GDM1 (cell line): ENCODE data around the gene ZACN.
"Not testable (repeated sequence)": the region's sequence is repeated elsewhere in the genome, so short reads cannot be mapped to it uniquely, and the experiment has no call there.

Experiments used
- DNase-seq: peaks from one replicate; lab custom pipeline; 2025; lab: John Stamatoyannopoulos, UW

Gene ZACN

DNA sequence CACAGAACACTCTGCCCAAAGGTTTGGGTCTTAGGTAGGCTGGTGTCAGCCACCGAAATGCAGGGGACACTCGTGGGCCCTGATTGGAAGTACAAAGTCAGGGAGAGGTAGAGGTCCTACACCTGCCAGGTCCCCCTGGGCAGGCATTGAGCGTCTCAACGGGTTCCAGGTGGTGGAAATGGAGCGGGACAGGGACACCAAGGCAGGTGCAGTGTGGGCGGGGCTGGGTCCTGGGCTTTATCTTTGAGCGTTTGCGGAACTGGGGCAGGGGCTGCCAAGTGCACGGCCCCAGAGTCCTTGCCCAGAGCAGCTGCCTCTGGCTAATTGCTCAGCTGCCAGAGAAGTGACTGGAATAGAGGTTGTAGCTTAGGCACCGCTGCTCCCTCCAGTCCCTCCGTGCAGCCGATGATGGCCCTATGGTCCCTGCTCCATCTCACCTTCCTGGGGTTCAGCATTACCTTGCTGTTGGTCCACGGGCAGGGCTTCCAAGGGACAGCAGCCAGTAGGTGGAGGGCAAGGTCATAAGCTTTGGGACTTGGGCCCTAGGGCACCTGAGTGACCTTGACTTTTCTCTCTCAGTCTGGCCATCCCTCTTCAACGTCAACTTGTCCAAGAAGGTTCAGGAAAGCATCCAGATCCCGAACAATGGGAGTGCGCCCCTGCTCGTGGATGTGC lies at the start of gene ZACN:
Gene ZACN, plus strand, starts transcription at position 323 of the 675 bp plus-strand sequence. Its CDS starts 83 bp downstream, at position 406.
- no peak for DNase-seq

DNA sequence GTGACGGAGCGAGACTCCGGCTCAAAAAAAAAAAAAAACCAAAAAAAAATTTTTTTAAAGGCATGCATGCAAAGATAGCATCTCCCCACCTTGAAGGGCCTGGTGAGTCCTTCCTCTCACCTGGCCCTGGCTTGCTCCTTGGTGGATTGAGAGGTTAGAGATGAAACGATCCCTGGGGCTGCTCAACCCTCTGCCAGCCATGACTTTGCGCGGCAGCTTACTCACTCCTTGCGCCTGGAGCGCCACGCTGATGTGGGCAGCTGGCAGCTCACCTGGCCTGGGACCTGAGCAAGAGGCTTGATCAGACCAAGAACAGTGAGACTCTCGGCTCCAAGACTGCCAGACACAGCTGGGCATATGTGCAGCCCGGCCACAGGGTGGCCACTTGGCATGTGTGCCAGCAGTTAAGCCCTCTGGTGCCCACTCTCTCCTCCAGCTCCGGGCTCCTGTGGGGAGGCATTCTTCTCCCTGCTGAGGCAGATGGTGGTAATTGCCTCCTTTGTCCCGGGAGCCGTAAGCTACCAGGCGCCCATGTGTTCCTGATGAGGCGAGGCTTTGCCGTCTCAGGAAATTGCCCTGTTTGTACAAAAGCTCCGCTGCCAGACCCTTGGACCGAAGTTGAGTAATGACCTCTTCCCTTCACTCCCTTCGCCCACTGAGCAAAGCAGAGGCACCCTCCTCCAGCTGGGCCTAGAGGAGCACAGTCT lies 46.8 kb upstream of the ZACN start:
- no peak for DNase-seq

DNA sequence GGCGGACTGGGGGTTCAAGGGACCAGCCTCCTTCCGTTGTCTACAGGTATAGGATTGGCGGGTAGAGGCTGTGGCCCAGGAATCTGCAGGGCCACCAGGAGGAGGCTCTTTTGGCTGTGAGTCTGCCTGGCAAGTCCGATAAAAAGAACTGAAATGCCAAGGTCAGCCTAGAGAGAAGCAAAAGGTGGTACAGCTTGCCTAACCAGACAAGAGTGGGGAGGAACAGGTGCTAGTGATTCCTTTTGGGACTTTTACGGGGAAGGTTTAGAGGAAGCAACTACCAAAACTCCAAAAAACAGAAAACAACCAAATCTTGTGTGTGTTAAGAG lies 46.2 kb upstream of the ZACN start:
- DNase-seq: no peak

DNA sequence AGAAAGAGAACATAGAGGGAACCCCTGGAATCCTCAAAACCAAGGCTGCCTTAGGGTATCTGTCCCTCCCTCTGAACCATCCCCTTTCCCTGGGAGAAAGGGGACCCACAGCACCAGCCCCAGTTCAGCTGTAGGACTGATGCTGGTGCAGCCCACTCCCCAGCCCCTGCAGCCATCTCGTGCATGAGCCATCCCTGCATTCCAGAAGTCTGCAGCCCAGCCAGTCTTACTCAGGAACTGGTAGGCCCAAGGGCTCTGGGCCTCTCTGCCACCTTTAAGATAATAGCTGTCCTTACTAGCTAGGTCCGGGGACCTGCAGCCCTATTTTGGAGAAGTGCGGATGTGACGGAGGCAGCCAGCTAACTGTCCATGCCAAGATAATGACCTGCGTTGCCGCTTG lies 45.8 kb upstream of the ZACN start:
- DNase-seq: no peak

DNA sequence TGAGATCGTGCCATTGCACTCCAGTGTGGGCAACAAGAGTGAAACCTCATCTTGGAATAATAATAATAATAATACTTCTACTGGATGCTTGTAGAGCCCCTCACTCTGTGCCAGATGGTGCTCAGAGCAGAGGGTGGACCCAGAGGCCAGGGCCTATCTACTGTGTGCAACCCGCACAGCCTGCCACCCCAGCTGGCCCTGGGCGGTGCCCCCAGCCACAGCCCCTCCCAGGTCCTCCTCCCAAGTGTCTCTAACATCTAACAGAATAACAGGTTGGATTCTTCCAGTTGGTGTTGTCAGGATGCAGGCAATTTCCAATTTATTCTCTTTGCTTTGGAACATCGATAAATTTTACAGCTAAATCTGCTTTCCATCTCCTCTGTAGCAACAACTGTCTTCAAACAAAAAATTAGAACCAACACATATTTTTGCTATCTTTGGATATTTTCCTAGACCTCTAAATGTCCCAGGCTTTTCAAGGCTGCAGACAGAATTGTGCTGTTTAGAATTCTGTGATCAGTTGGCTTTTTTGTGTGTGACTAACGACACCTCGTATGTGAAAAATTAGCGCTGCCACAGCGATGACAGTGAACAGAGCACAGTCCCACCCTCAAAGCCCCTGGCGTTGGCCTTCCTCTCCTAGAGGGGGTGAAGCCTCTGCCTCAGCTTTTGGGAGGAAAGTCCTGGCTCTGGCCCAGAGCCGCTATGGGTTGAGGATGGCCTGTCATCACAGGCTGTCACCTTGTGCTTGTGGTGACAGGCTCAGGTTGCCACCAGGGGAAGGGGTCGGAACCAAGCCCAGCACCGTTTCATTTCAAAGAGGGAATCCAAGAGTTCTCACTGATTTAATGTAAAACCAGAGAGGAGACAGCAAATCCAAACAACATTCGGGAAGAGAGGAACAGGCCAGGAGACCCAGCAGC lies 44.3 kb upstream of the ZACN start:
- DNase-seq: no peak

DNA sequence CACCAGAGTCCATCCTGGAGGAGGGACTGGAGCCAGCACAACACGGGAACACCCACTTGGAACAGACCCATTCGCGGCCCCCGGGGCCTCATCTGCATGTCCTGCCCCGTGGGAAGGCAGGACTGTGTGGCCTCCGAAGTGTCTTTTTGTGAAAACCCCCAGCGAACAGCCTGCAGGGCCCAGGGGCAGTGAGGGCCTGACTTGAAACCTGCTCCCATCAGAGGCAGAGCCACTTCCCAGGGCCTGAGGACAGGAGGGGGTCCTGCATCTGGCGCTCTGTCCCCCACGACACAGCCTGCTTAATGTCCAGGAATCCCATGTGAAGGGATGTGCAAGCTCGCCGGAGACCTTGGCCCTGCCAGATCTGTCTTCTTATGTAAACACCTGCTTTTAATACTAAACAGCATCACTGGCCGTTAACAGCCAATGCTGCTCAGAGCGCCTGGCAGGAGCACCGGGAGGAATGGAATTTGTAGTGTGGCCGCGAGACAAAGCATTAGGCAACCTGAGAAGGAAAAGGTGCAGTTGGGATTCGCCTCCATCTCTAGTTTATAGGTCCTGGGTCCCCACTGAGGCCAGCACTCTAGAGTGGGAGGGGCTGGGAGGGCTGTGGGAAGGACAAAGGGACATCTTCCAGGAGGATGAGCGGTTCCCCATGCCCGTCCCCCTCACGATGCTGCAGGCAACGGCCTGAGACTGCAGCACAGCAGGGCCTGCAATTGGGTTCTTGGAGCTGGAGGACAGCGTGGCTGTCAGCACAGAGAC lies 42.3 kb upstream of the ZACN start:
- no peak for DNase-seq

DNA sequence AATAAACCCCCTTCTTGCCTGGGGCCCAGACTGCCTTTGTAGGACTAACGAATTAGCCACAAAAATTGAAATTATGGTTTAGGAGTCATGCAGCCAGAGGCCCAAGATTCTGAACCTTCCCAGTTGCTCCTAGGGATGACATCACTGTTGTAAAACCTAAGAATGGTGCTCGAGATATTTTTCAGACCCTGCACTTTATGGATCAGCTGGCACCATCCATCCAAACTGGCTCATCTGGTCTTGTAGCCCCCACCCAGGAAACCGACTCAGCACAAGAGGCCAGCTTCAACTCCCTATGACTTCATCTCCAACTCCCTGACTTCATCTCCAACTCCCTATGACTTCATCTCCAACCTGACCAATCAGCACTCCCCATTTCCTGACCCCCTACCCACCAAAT lies 40.9 kb upstream of the ZACN start:
- DNase-seq: no peak

DNA sequence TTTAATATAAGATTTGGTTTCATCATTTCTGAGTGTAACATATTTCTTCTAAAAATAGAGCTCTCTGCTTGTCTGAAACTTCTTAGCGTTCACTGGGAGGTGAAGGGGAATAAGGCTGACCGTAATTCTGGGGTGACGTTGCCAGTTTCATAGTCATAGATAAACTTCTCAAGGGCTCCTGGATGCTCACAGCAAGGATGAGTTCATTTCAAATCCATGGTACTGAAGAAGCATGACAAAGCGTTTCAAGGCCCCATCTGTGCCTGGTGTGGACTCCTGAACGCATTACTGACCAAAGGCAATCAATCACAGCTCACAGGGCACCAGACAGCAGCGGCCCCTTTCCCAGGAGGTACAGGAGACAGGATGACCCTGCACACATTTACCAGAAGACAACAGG lies 39.9 kb upstream of the ZACN start:
- DNase-seq: no peak

DNA sequence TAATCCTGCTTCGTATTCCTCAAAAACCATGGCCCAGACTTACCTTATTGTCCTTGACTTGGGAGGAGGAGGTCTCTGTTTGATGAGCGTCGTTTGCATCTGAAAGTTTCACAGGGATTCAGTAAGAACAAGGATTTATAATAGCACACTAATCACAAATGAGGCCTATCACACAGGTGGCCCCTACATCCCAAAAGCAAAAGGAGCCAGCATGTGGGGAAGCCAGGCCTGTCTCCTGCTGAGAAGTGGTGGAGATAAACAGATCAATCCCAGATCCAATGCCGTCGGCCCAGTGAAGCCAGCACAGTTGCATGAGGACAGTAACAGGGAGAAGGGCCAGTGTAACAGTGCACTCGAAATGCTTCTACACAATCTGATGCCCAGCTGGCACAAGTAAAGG lies 38.6 kb upstream of the ZACN start:
- DNase-seq: no peak

DNA sequence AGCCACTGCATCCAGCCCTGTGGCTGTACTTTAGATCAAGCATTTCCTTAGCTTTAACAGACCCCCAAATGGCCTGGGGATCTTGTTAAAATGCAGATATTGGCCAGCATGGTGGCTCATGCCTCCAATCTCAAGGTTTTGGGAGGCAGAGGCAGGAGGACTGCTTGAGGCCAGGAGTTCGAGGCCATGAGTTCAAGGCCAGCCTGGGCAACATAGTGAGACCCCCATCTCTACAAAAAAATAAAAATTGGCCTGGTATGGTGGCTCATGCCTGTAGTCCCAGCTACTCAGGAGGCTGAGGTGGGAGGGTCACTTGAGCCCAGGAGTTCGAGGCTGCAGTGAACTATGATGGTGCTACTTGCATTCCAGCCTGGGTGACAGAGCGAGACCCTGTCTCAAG lies 36.1 kb upstream of the ZACN start:
- DNase-seq: not testable (repeated sequence)

DNA sequence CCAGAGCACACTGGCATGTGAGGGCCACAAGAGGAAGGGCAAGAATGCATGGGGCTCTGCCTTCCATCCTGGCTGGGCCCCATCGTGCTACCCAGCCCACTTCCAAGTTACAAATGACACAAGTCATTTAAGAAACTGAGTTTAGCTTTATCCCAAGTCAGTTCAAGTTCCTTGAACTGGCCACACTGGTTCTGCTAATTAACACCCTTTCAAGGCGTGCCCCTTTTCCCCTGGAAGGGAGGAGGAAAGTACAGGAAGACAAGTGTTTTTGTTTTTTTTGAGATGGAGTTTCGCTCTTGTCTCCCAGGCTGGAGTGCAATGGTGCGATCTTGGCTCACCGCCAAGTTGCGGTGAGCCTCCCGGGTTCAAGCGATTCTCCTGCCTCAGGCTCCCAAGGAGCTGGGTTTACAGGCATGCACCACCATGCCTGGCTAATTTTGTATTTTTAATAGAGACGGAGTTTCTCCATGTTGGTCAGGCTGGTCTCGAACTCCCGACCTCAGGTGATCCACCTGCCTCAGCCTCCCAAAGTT lies 34.4 kb upstream of the ZACN start:
- not testable (repeated sequence) for DNase-seq

DNA sequence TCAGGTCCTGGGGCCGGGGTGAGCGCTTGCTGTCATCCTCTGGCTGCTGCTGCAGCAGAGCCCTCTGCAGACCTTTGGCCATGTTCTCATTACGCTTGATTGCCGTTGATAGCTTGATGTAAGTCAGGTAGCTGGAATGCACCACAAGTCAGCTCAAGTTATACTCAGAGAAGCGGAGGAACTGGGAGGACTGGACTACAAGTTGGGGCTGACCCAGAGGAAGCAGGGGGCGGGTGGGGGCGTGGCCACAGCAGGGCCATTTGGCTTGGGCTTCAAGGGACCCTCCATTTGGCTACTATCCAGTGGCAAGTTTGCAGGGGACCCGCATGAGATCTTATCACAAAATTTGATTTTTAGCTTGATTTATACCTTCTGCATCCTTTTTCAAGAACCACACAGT lies 32.9 kb upstream of the ZACN start:
- DNase-seq: no peak

DNA sequence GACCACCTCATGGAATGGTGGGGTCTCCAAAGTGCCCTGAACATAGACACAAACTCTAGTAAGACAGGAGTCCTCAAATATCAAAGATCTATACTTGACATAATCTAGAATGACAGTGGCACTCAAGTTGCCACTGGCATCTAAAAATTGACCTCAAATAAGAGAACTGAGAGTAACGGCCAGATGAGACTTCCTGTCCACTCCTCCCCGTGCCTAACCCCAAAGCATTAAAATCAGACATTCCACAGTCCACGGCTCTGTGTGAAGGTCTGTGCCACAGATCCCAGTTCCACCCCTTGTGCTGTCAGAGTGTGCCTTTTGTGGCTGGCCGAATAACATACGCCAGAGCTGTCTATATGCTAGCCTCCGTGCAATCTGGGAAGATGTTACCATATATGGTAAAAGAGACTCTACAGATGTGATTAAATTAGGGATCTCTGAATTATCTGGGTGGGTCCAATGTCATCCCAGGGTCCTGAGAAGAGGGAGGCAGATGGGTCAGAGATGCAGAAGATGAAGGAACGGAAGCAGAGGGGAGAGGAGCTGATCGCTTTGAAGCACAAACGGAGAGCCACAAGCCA lies 30.9 kb upstream of the ZACN start:
- DNase-seq: no peak

DNA sequence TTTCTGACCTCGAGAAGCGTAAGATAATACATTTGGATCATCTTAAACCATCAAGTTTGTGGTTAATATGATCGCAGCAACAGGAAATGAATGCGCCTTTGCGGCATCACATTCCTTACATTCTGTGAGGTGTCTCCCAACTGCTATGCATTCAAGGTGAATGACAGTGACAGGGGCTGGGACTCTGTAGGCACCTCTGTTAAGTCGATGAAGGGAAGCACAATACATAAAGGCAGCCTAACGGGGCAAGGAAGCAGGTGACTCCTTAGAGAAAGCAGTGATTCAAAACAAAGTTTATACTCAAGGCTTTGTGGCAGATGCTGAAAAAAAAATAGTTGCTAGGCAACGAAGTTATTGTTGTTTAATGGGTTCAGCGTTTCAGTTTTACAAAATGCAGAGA lies 30.3 kb upstream of the ZACN start:
- no peak for DNase-seq

DNA sequence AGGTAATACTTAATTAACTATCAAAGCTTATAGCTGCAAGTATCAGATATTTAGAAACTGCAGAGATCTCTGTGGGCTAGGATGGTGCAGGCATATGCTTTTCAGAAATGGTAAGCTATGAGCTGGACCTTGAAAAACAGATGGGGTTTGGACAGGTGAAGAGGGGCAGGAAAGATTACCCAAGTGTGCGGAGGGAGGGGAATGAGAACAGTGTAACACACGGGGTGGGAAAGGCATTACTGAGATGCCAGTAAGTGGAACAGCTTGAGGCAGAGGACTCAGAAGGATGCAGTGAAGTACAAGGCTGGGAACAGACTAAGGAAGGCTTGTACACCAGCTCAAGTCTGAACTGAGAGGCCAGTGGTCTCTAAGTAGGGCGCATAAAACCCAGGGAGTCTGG lies 29.7 kb upstream of the ZACN start:
- DNase-seq: no peak

DNA sequence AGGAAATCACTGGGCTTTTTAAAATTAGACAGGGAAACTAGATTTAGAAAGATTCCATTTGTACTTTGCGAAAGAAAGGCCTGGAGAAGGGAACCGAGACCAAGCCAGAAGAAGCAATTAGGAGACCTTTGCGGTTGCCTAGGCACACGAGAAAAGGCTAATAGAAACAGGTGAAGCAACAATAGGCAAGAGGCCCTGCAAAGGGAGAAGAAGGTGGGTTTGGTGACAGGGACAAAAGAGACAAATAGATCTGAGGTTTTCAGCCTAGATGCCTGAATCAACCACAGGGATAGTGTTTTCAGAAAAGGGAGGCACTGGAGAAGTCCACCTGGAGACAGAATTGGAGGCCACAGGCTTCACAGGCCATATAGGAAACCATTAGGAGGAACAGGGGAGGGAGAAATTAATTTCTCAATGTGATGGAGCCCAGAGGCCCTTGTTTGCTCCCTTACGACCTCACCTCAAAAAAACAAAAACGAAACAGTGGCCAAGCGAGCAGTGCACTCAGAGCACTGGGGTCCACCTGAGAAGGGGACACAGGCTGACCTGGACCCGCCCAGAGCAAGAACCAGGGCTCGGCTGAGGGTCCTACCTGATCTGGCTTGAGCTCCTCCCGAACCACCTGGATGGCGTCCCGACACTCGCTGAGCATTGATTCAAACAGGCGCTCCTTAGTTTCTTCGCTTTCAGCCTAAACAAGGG lies 29.0 kb upstream of the ZACN start:
- DNase-seq: no peak

DNA sequence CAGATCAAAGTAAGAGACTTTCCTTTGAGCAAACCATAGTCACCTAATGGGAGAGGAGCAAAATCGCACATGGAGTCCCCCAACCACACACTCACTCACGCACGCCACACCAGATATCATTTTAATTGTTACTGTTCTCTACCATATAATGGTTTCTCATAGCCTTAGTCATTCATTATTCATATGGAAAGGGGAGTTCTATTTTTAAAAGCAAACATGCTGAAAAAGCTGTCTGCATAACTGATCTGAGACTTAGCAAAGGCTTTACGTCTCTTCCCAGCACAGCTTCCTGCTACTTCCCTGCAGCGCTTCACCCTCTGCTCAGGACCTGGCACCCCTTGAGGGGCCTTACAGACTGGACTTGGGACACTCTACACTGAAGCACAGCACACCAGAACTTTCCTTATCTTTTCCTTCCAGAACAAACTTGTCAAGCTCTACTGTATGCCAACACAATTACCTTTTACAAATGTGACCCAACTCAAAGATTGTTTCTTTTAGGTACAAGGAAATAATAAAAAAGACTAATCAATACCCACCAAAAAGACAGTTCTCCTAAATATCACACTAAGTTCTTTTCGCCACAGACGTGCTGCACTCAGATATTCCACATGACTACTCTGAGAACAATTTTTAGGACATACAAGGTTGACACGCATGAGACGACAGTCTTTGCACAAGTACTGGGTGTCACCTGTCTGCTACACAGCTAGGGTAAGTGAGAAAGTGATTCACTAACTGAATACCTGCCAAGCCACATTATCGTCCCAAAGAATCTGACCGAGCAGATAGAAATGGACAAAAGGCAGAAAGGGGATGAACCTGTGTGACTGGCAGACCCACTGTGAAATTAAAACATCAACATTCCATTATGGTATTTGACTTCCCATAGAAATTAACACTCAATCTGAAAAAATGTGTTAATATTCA lies 28.2 kb upstream of the ZACN start:
- DNase-seq: no peak

DNA sequence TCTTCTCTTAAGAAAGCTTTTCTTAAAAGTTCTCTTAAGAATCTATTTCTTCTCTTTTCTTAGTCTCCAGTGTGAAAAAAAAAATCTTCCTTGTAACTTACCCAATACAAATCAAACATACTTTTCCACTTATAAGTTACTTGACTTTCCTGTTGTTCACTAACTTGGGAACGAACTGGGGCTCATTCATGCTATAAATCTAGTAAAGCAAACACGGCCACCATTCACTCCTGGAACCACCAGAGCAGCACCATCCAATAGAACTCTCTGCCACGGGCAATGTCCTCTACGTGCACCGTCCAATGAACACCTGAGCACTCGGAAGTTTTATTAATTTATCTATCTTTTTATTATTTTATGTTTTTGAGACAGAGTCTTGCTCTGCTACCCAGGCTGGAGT lies 27.4 kb upstream of the ZACN start:
- no peak for DNase-seq

DNA sequence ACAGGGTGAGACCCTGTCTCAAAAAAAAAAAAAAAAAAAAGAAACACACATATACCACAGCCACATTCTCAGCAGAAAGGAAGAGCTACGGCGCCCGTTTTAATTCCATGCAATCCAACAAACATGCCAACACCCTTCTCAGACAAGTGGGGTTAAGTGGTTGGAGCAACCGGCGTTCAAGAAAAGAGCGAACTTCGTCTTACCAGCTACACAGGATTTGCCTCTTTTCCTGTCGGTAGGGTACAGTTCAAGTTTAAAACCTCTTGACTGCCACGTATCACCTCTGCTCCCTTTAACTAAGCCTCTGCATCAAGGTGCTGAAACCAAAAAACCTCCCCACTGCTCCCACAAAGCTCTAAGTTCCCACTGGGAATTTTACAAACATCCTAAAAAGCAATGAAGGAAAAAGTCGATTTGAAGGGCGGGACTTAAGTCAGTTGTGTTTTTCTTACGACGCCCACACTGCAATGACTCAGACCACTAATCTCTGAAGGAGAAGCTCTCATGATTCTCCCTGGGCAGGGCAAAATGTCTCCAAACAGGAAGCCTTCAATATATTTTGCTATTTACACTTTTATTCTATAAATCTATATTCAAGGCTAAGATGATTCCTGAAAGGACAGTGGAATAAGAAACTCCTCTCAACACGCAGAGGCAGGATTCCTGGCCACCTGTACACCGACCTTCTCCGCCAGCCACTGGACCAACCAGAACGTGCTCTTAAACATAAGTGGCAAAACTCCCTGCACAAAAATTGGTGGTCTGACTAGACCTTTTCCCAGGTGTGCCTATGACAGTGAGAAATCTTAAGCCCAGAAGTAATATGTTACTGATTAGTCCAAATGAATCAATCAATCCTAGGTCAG lies 25.5 kb upstream of the ZACN start:
- DNase-seq: no peak
